ENCODE results near the gene PKNOX2. TPM values are rescaled to one million over a fixed set of nuclear protein-coding genes. Genes with fewer than 3 reads are reported as not detected.

PKNOX2 gene
- total RNA-seq, 1 donor = under 0.01 TPM

- DNase-seq (ENCODE audit: insufficient read length, low spot score, missing footprints) = no peak
- Histone ChIP-seq H3K27ac (ENCODE audit: low read depth, low read length) (no peak overlapping the region), H3K4me2 (ENCODE audit: insufficient read depth, low read length) (no peak overlapping the region)
These were observed 150.7 kb downstream of the PKNOX2 start for GRCh38 chr11:125315079-125315740.

GRCh38 chr11:125317416-125317815, 152.9 kb downstream of the PKNOX2 start:
- Histone ChIP-seq H3K36me3 (ENCODE audit: insufficient read depth, low read length) (no peaks in the 10 kb centered on the region), H3K79me2 (ENCODE audit: insufficient read depth, low read length) (no peaks in the 10 kb centered on the region), H3K4me2 (ENCODE audit: insufficient read depth, low read length) (no peak overlapping the region), H4K20me1 (ENCODE audit: insufficient read depth, low read length) (no peaks in the 10 kb centered on the region), H3K4me1 (ENCODE audit: insufficient read depth, low read length) (no peaks in the 10 kb centered on the region), H3K27me3 (ENCODE audit: insufficient read depth, low read length) (no peaks in the 10 kb centered on the region), H3K27ac (ENCODE audit: low read depth, low read length) (no peak overlapping the region), H3K4me3 (ENCODE audit: insufficient read depth, low read length) (no peak overlapping the region), H3K9me3 (ENCODE audit: low read depth, low read length) (no peaks in the 10 kb centered on the region), H2AFZ (ENCODE audit: low read length) (no peak overlapping the region)
- TF ChIP-seq, protein P1, sequence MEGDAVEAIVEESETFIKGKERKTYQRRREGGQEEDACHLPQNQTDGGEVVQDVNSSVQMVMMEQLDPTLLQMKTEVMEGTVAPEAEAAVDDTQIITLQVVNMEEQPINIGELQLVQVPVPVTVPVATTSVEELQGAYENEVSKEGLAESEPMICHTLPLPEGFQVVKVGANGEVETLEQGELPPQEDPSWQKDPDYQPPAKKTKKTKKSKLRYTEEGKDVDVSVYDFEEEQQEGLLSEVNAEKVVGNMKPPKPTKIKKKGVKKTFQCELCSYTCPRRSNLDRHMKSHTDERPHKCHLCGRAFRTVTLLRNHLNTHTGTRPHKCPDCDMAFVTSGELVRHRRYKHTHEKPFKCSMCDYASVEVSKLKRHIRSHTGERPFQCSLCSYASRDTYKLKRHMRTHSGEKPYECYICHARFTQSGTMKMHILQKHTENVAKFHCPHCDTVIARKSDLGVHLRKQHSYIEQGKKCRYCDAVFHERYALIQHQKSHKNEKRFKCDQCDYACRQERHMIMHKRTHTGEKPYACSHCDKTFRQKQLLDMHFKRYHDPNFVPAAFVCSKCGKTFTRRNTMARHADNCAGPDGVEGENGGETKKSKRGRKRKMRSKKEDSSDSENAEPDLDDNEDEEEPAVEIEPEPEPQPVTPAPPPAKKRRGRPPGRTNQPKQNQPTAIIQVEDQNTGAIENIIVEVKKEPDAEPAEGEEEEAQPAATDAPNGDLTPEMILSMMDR (IDR thresholded peaks at IDR 0.05; ENCODE audit: extremely low read depth, low read depth, low read length) = no peak
- no peak for DNase-seq (ENCODE audit: insufficient read length, low spot score, missing footprints)

More at GRCh38 chr11:125315079-125315740, 150.7 kb downstream of the PKNOX2 start:
- H3K4me1 ChIP-seq (ENCODE audit: insufficient read depth, low read length) = no peaks in the 10 kb centered on the region
- no peaks in the 10 kb centered on the region for H3K79me2 ChIP-seq (ENCODE audit: insufficient read depth, low read length)
- no peaks in the 10 kb centered on the region for H3K36me3 ChIP-seq (ENCODE audit: insufficient read depth, low read length)
- H4K20me1 ChIP-seq (ENCODE audit: insufficient read depth, low read length) = no peaks in the 10 kb centered on the region
- H2AFZ ChIP-seq (ENCODE audit: low read length) = no peak overlapping the region
- H3K27me3 ChIP-seq (ENCODE audit: insufficient read depth, low read length) = no peaks in the 10 kb centered on the region
- TF ChIP-seq, protein P1 (IDR thresholded peaks at IDR 0.05; ENCODE audit: extremely low read depth, low read depth, low read length) = no peak
- H3K9me3 ChIP-seq (ENCODE audit: low read depth, low read length) = no peaks in the 10 kb centered on the region
- H3K4me3 ChIP-seq (ENCODE audit: insufficient read depth, low read length) = no peak overlapping the region

GRCh38 chr11:125319649-125320048, 155.1 kb downstream of the PKNOX2 start:
- H3K4me2 ChIP-seq (ENCODE audit: insufficient read depth, low read length) = no peak overlapping the region
- no peak overlapping the region for H3K27ac ChIP-seq (ENCODE audit: low read depth, low read length)
- H2AFZ ChIP-seq (ENCODE audit: low read length) = no peak overlapping the region
- H3K9me3 ChIP-seq (ENCODE audit: low read depth, low read length) = no peaks in the 10 kb centered on the region
- H4K20me1 ChIP-seq (ENCODE audit: insufficient read depth, low read length) = no peaks in the 10 kb centered on the region
- TF ChIP-seq, protein P1 (IDR thresholded peaks at IDR 0.05; ENCODE audit: extremely low read depth, low read depth, low read length) = no peak
- no peak overlapping the region for H3K4me3 ChIP-seq (ENCODE audit: insufficient read depth, low read length)
- H3K79me2 ChIP-seq (ENCODE audit: insufficient read depth, low read length) = no peaks in the 10 kb centered on the region
- H3K27me3 ChIP-seq (ENCODE audit: insufficient read depth, low read length) = peaks cover 9% of the 10 kb centered on the region
- no peaks in the 10 kb centered on the region for H3K36me3 ChIP-seq (ENCODE audit: insufficient read depth, low read length)
- no peaks in the 10 kb centered on the region for H3K4me1 ChIP-seq (ENCODE audit: insufficient read depth, low read length)
- DNase-seq (ENCODE audit: insufficient read length, low spot score, missing footprints) = no peak

GRCh38 chr11:125320347-125321076, 156.0 kb downstream of the PKNOX2 start:
- Histone ChIP-seq H3K27me3 (ENCODE audit: insufficient read depth, low read length) (peaks cover 9% of the 10 kb centered on the region), H3K4me1 (ENCODE audit: insufficient read depth, low read length) (no peaks in the 10 kb centered on the region), H3K36me3 (ENCODE audit: insufficient read depth, low read length) (no peaks in the 10 kb centered on the region), H3K4me2 (ENCODE audit: insufficient read depth, low read length) (no peak overlapping the region), H2AFZ (ENCODE audit: low read length) (no peak overlapping the region), H4K20me1 (ENCODE audit: insufficient read depth, low read length) (no peaks in the 10 kb centered on the region), H3K27ac (ENCODE audit: low read depth, low read length) (no peak overlapping the region), H3K4me3 (ENCODE audit: insufficient read depth, low read length) (no peak overlapping the region), H3K9me3 (ENCODE audit: low read depth, low read length) (no peaks in the 10 kb centered on the region), H3K79me2 (ENCODE audit: insufficient read depth, low read length) (no peaks in the 10 kb centered on the region)
- DNase-seq (ENCODE audit: insufficient read length, low spot score, missing footprints) = no peak
- TF ChIP-seq, protein P1 (IDR thresholded peaks at IDR 0.05; ENCODE audit: extremely low read depth, low read depth, low read length) = no peak

Measured in osteoblast (primary cell).